Type B pancreatic cell (in vitro differentiated cells): ENCODE data around the gene FEM1A. TPM values are rescaled to one million over a fixed set of nuclear protein-coding genes. Genes with fewer than 3 reads are reported as not detected.
A peak's percentile ranks its signal among the peaks of the same experiment; 100 is the strongest.
"Not testable (repeated sequence)": the region's sequence is repeated elsewhere in the genome, so short reads cannot be mapped to it uniquely, and the experiment has no call there.

Experiments
- DNase-seq: peaks from one replicate; pipeline ENCODE4 v3.0.0; 2021; ENCODE audit warnings: mixed read lengths; ENCODE audit not compliant: unreplicated experiment; ENCODE audit errors: extremely low spot score
- H3K27ac Mint-ChIP-seq: 2 replicates; pipeline ENCODE4 v1.8.0; 2021; ENCODE audit warnings: mild to moderate bottlenecking, mixed read lengths
- H3K27me3 Mint-ChIP-seq: 2 replicates; pipeline ENCODE4 v1.8.0; 2021; ENCODE audit warnings: mixed read lengths
- H3K36me3 Mint-ChIP-seq: 2 replicates; pipeline ENCODE4 v1.8.0; 2021; ENCODE audit warnings: mixed read lengths
- H3K4me1 Mint-ChIP-seq: one replicate; pipeline ENCODE4 v1.8.0; 2021; ENCODE audit warnings: mixed read lengths; ENCODE audit not compliant: unreplicated experiment
- H3K4me3 Mint-ChIP-seq: 2 replicates; pipeline ENCODE4 v1.8.0; 2021; ENCODE audit warnings: mild to moderate bottlenecking, mixed read lengths
- H3K9me3 Mint-ChIP-seq: 2 replicates; pipeline ENCODE4 v1.8.0; 2021; ENCODE audit warnings: mixed read lengths
- CTCF ChIP-seq: fragments of 200-600 bp; sonication (generic); conservative IDR thresholded peaks from 2 replicates; pipeline ENCODE4 v1.5.0; 2021; ENCODE audit warnings: antibody characterized with exemption, mild to moderate bottlenecking
- total RNA-seq: library from RNA; stranded (reverse); gene quantifications from 2 replicates; pipeline ENCODE4 v1.2.1, GENCODE V29; 2021; ENCODE audit warnings: low replicate concordance

Gene FEM1A
- total RNA-seq, 1 donor from 2014 or later: 13.7 TPM

- no peak overlapping the region for H3K4me3 Mint-ChIP-seq
- no peak for TF ChIP-seq CTCF
These were observed 15.8 kb upstream of the FEM1A start for GRCh38 chr19:4775627-4776152.

GRCh38 chr19:4776436-4777211, 14.9 kb upstream of the FEM1A start:
- no peak overlapping the region for H3K4me3 Mint-ChIP-seq
- DNase-seq: no peak
- H3K27ac Mint-ChIP-seq: no peak overlapping the region
- no peaks in the 10 kb centered on the region for H3K36me3 Mint-ChIP-seq
- no peaks in the 10 kb centered on the region for H3K9me3 Mint-ChIP-seq
- no peak for TF ChIP-seq CTCF
- H3K27me3 Mint-ChIP-seq: peaks cover 37% of the 10 kb centered on the region
- no peaks in the 10 kb centered on the region for H3K4me1 Mint-ChIP-seq

More at GRCh38 chr19:4775627-4776152, 15.8 kb upstream of the FEM1A start:
- Mint-ChIP-seq H3K9me3 (no peaks in the 10 kb centered on the region), H3K27ac (no peak overlapping the region), H3K4me1 (no peaks in the 10 kb centered on the region), H3K27me3 (peaks cover 35% of the 10 kb centered on the region), H3K36me3 (no peaks in the 10 kb centered on the region)
- DNase-seq: no peak

- H3K27me3 Mint-ChIP-seq: peaks cover 32% of the 10 kb centered on the region
- H3K4me3 Mint-ChIP-seq, H3K27ac Mint-ChIP-seq, H3K4me1 Mint-ChIP-seq, H3K36me3 Mint-ChIP-seq, H3K9me3 Mint-ChIP-seq, DNase-seq: not testable (repeated sequence)
These were observed 13.4 kb upstream of the FEM1A start for GRCh38 chr19:4778124-4778523.

- no peaks in the 10 kb centered on the region for H3K4me1 Mint-ChIP-seq
These were observed 10.7 kb upstream of the FEM1A start for GRCh38 chr19:4780860-4781259.

GRCh38 chr19:4781801-4782200, 9.7 kb upstream of the FEM1A start:
- H3K36me3 Mint-ChIP-seq: no peaks in the 10 kb centered on the region
- no peaks in the 10 kb centered on the region for H3K4me1 Mint-ChIP-seq
- no peak overlapping the region for H3K27ac Mint-ChIP-seq
- no peak for DNase-seq
- TF ChIP-seq CTCF: no peak
- no peaks in the 10 kb centered on the region for H3K9me3 Mint-ChIP-seq
- peaks cover 18% of the 10 kb centered on the region for H3K27me3 Mint-ChIP-seq
- H3K4me3 Mint-ChIP-seq: no peak overlapping the region

More at GRCh38 chr19:4780860-4781259, 10.7 kb upstream of the FEM1A start:
- peaks cover 24% of the 10 kb centered on the region for H3K27me3 Mint-ChIP-seq
- no peak overlapping the region for H3K4me3 Mint-ChIP-seq
- H3K27ac Mint-ChIP-seq: no peak overlapping the region
- TF ChIP-seq CTCF: no peak
- no peaks in the 10 kb centered on the region for H3K36me3 Mint-ChIP-seq
- H3K9me3 Mint-ChIP-seq: no peaks in the 10 kb centered on the region
- DNase-seq: no peak

GRCh38 chr19:4786412-4787016, 5.0 kb upstream of the FEM1A start:
- DNase-seq, H3K9me3 Mint-ChIP-seq, H3K4me3 Mint-ChIP-seq, H3K36me3 Mint-ChIP-seq, H3K27ac Mint-ChIP-seq, H3K4me1 Mint-ChIP-seq: not testable (repeated sequence)
- peaks cover 15% of the 10 kb centered on the region for H3K27me3 Mint-ChIP-seq

- H3K27ac Mint-ChIP-seq: peak overlapping the region; percentile 72
- H3K9me3 Mint-ChIP-seq, H3K4me1 Mint-ChIP-seq, H3K36me3 Mint-ChIP-seq, DNase-seq, H3K27me3 Mint-ChIP-seq: not testable (repeated sequence)
- H3K4me3 Mint-ChIP-seq: peak overlapping the region; percentile 90
These were observed 708 bp downstream of the FEM1A start for GRCh38 chr19:4792019-4792865.

GRCh38 chr19:4792866-4793195, 1.3 kb downstream of the FEM1A start:
- H3K27me3 Mint-ChIP-seq, H3K4me1 Mint-ChIP-seq, H3K27ac Mint-ChIP-seq, DNase-seq, H3K36me3 Mint-ChIP-seq, H3K9me3 Mint-ChIP-seq: not testable (repeated sequence)
- H3K4me3 Mint-ChIP-seq: peak overlapping the region; percentile 90

GRCh38 chr19:4793278-4793677, 1.7 kb downstream of the FEM1A start:
- not testable (repeated sequence) for H3K36me3 Mint-ChIP-seq, DNase-seq, H3K27me3 Mint-ChIP-seq, H3K9me3 Mint-ChIP-seq, H3K4me1 Mint-ChIP-seq
- peak overlapping the region; percentile 8 for H3K27ac Mint-ChIP-seq
- peak overlapping the region; percentile 90 for H3K4me3 Mint-ChIP-seq
